ENCODE measurements around the gene EIF3A.

EIF3A gene

DNA sequence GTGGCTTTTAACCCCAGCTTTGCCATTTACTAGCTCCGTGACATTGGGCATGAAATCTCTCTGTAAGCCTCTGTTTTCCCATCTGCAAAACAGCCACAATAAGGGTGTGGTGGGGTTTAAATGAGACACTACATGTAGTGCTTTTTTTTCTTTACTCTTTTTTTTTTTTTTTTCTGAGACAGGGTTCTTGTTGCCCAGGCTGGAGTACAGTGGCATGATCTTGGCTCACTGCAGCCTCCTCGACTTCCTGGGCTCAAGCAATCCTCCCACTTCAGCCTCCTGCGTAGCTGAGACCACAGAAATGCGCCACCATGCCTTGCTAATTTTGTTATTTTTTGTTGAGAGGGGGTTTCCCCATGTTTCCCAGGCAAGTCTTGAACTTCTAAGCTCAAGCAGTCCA lies 15.0 kb upstream of the EIF3A start:
- TF ChIP-seq, protein P1, sequence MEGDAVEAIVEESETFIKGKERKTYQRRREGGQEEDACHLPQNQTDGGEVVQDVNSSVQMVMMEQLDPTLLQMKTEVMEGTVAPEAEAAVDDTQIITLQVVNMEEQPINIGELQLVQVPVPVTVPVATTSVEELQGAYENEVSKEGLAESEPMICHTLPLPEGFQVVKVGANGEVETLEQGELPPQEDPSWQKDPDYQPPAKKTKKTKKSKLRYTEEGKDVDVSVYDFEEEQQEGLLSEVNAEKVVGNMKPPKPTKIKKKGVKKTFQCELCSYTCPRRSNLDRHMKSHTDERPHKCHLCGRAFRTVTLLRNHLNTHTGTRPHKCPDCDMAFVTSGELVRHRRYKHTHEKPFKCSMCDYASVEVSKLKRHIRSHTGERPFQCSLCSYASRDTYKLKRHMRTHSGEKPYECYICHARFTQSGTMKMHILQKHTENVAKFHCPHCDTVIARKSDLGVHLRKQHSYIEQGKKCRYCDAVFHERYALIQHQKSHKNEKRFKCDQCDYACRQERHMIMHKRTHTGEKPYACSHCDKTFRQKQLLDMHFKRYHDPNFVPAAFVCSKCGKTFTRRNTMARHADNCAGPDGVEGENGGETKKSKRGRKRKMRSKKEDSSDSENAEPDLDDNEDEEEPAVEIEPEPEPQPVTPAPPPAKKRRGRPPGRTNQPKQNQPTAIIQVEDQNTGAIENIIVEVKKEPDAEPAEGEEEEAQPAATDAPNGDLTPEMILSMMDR (IDR thresholded peaks at IDR 0.05) = no peak
- Histone ChIP-seq H3K4me1 (ENCODE audit: control insufficient read depth in 1 of 2, insufficient read depth in 1 of 2, low read depth in 1 of 2, low read length in 1 of 2) (peaks cover 5 to 15% of the 10 kb centered on the region in 2 experiments), H3K4me3 (ENCODE audit: low read depth in 1 of 2, low read length in 1 of 2) (no peak overlapping the region), H3K36me3 (no peaks in the 10 kb centered on the region), H3K9me3 (no peaks in the 10 kb centered on the region), H3K27me3 (no peaks in the 10 kb centered on the region), H3K27ac (no peak overlapping the region)

DNA sequence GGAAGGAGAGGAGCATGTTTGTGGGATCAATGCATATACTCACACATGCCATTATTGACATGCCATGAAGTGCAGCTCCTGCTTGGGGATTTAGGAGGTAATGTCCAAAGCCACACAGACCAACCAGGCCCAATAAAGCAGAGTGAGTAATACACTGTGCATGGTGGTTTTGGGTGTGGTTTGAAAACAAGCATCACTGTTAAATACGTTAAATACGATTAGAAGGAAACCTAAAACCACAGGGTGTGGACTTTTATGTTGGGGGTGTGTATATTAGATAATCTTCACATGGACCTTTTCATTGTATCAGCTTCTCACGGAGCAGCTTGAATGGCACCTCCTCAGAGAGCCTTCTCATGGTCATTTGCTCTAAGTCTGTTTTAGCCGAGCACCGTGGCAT lies 10.4 kb upstream of the EIF3A start:
- Histone ChIP-seq H3K4me1 (ENCODE audit: control insufficient read depth in 1 of 2, insufficient read depth in 1 of 2, low read depth in 1 of 2, low read length in 1 of 2) (no peaks in the 10 kb centered on the region), H3K9me3 (no peaks in the 10 kb centered on the region), H3K36me3 (no peaks in the 10 kb centered on the region), H3K27ac (no peak overlapping the region), H3K27me3 (no peaks in the 10 kb centered on the region), H3K4me3 (ENCODE audit: low read depth in 1 of 2, low read length in 1 of 2) (no peak overlapping the region)
- TF ChIP-seq, protein P1 (IDR thresholded peaks at IDR 0.05) = no peak

DNA sequence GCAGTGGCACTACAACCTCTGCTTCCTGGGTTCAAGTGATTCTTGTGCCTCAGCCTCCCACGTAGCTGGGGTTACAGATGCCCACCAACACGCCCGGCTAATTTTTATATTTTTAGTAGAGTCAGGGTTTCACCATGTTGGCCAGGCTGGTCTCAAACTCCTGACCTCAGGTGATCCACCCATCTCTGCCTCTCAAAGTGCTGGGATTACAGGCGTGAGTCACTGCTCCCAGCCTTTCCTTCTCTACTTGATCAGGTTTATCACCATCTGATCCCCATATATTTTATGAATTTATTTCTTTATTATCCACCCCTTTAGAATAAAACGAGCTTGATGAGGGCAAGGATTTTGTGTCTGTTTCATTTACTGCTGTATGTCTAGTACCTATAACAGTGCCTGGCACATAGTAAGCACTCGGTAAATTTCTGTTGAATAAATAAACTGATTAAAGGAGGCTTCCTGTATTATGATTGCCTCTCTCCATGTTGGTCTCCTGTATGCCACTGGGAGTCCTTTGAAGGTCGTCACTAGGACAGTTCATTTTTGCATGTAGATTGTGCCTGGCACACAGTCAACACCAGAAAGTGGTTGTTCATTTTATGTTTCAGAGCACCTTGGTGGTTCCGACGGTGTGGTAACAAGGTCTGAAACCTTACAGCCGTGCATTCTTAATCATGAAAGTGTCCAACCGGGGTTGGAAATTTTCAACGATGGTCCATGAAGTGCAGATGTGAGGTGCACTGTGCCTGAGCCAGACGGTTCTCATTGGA lies 9.6 kb upstream of the EIF3A start:
- H3K27ac ChIP-seq = no peak overlapping the region
- H3K4me3 ChIP-seq (ENCODE audit: low read depth in 1 of 2, low read length in 1 of 2) = no peak overlapping the region
- TF ChIP-seq, protein P1 (IDR thresholded peaks at IDR 0.05) = no peak
- no peaks in the 10 kb centered on the region for H3K4me1 ChIP-seq (ENCODE audit: control insufficient read depth in 1 of 2, insufficient read depth in 1 of 2, low read depth in 1 of 2, low read length in 1 of 2)
- no peaks in the 10 kb centered on the region for H3K36me3 ChIP-seq
- no peaks in the 10 kb centered on the region for H3K9me3 ChIP-seq
- H3K27me3 ChIP-seq = no peaks in the 10 kb centered on the region

DNA sequence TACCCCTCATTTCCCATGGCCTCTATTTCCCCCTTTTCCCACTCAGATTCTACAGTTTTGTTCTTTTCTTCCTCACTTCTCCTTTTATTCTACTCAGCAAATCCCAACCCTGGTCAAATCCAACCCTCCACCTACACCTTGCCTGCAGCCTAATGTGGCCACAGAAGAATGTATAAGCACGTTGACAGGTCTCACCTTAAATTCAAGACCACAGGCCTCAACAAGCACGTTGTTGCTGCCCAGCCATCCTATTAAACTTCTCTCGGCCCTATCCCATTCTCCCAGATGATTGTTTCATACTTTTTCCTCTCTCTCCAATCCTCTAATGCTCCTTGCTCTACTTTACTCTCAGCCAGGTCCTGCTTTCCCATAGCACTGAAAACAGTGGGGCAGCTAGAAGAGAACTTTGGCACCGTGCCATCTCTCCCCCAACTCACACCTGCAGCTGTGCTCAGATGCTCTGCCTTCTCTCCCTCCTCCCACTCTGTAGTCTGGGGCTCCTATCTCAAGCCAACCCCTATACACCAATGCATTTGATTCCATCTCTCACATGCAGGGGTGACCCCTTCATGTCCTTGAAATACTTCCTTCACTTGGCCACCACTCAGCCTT lies 6.8 kb upstream of the EIF3A start:
- H3K9me3 ChIP-seq = no peaks in the 10 kb centered on the region
- no peaks in the 10 kb centered on the region for H3K36me3 ChIP-seq
- H3K4me1 ChIP-seq (ENCODE audit: control insufficient read depth in 1 of 2, insufficient read depth in 1 of 2, low read depth in 1 of 2, low read length in 1 of 2) = no peaks in the 10 kb centered on the region
- H3K27me3 ChIP-seq = no peaks in the 10 kb centered on the region
- no peak overlapping the region for H3K27ac ChIP-seq
- no peak overlapping the region for H3K4me3 ChIP-seq (ENCODE audit: low read depth in 1 of 2, low read length in 1 of 2)
- TF ChIP-seq, protein P1 (IDR thresholded peaks at IDR 0.05) = no peak

DNA sequence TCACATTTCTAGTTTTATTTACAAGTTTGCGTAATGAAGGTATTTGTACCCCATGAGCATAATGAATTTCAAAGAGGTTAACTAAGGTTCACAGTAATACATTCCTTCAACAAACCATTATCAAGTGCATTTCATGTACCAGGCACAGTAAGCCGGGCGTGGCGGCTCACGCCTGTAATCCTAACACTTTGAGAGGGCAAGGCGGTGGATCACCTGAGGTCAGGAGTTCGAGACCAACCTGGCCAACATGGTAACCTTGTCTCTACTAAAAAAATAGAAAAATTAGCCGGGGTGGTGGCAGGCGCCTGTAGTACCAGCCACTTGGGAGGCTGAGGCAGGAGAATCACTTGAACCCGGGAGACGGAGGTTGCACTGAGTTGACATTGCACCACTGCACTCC lies 4.3 kb upstream of the EIF3A start:
- no peaks in the 10 kb centered on the region for H3K36me3 ChIP-seq
- no peak overlapping the region for H3K27ac ChIP-seq
- H3K9me3 ChIP-seq = no peaks in the 10 kb centered on the region
- TF ChIP-seq, protein P1 (IDR thresholded peaks at IDR 0.05) = no peak
- H3K4me3 ChIP-seq (ENCODE audit: low read depth in 1 of 2, low read length in 1 of 2) = no peak overlapping the region
- peaks cover 9 to 10% of the 10 kb centered on the region in 2 experiments for H3K4me1 ChIP-seq (ENCODE audit: control insufficient read depth in 1 of 2, insufficient read depth in 1 of 2, low read depth in 1 of 2, low read length in 1 of 2)
- H3K27me3 ChIP-seq = no peaks in the 10 kb centered on the region

All from neutrophil (primary cell).